OCI-LY3 (cell line): ENCODE measurements around the gene CHRNB4.
"Not testable (repeated sequence)": the region's sequence is repeated elsewhere in the genome, so short reads cannot be mapped to it uniquely, and the experiment has no call there.

ENCODE experiments used
- H2AFZ ChIP-seq: fragments of 200-600, 300-600 bp; shearing (Covaris generic); 2 replicates; pipeline ENCODE4 v1.6.0; 2014; ENCODE audit warnings: antibody characterized with exemption, low read depth, low read length
- H3K27ac ChIP-seq: fragments of 200-600, 300-600 bp; sonication (generic); 2 replicates; pipeline ENCODE4 v1.5.1; 2014; ENCODE audit warnings: mild to moderate bottlenecking, low read length, moderate library complexity, mixed read lengths
- H3K27me3 ChIP-seq: fragments of 200-600, 300-600 bp; sonication (generic); 2 replicates; pipeline ENCODE4 v1.6.1; 2014; ENCODE audit warnings: low read depth, low read length, mixed read lengths
- H3K36me3 ChIP-seq: fragments of 200-600, 300-600 bp; sonication (generic); replicated peaks from 2 replicates; pipeline ENCODE3; 2014; ENCODE audit warnings: low read depth, low read length, mixed read lengths
- H3K4me1 ChIP-seq: fragments of 300-600, 200-600 bp; sonication (generic); 2 replicates; pipeline ENCODE4 v1.6.1; 2014; ENCODE audit warnings: low read length, mixed read lengths
- H3K4me2 ChIP-seq: fragments of 200-600, 300-600 bp; sonication (generic); 2 replicates; pipeline ENCODE4 v1.6.1; 2014; ENCODE audit warnings: low read length, mixed read lengths
- H3K4me3 ChIP-seq: fragments of 300-600, 200-600 bp; sonication (generic); 2 replicates; pipeline ENCODE4 v1.5.1; 2014; ENCODE audit warnings: antibody characterized with exemption, mild to moderate bottlenecking, low read length, moderate library complexity
- H3K79me2 ChIP-seq: fragments of 300-600, 200-600 bp; shearing (Covaris generic); 2 replicates; pipeline ENCODE4 v1.6.1; 2014; ENCODE audit warnings: mild to moderate bottlenecking, low read length, mixed read lengths
- H3K9ac ChIP-seq: fragments of 300-600, 200-600 bp; shearing (Covaris generic); 2 replicates; pipeline ENCODE4 v1.6.0; 2014; ENCODE audit warnings: mild to moderate bottlenecking, low read length, moderate library complexity
- H3K9me3 ChIP-seq: fragments of 200-600, 300-600 bp; shearing (Covaris generic); 2 replicates; pipeline ENCODE4 v1.6.1; 2014; ENCODE audit warnings: low read length, mixed read lengths; ENCODE audit not compliant: insufficient read depth
- H4K20me1 ChIP-seq: fragments of 200-600, 300-600 bp; sonication (generic); 2 replicates; pipeline ENCODE4 v1.6.1; 2016; ENCODE audit warnings: low read length, mixed read lengths; ENCODE audit not compliant: insufficient read depth
- EZH2phosphoT487 ChIP-seq: fragments of 200-600 bp; shearing (Covaris generic); IDR thresholded peaks from 2 replicates; pipeline ENCODE4 v1.6.1; 2018; ENCODE audit warnings: antibody characterized with exemption, mixed run types, low read depth
- TF ChIP-seq, protein P1 (sequence below): fragments of 200-600, 300-600 bp; sonication (generic); IDR thresholded peaks from 2 replicates; pipeline ENCODE4 v1.5.1; 2014; ENCODE audit warnings: antibody characterized with exemption, low read length, low read depth

Gene CHRNB4

DNA sequence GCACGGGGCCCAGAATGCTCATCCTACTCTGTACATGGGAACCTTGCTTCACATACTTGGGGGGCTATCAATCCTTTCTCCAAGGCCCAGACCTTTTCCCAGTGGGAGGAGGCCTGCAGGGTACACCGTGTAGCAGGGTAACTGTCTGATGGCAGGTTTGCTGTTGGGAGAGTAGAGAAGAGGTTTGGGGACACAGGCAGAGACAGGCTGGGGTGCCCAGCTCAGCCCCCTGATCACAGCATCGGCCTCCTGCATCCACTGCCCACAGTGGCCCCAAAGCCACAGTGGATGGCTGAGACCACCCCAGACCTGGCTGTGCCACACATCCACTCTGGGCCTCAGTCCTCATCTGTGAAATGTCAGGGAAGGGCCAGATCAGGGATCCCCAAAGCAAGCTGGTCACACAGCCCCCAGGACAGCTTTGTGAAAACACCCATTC lies 25.8 kb downstream of the CHRNB4 start:
- Histone ChIP-seq H3K9ac (no peak overlapping the region), H3K27me3 (no peaks in the 10 kb centered on the region), H3K36me3 (no peaks in the 10 kb centered on the region), H3K79me2 (no peaks in the 10 kb centered on the region), H3K4me2 (no peak overlapping the region), H2AFZ (no peak overlapping the region), H3K9me3 (no peaks in the 10 kb centered on the region), H3K27ac (no peak overlapping the region), H3K4me1 (no peaks in the 10 kb centered on the region), H3K4me3 (no peak overlapping the region), H4K20me1 (no peaks in the 10 kb centered on the region)
- TF ChIP-seq EZH2phosphoT487 = no peak
- TF ChIP-seq, protein P1, sequence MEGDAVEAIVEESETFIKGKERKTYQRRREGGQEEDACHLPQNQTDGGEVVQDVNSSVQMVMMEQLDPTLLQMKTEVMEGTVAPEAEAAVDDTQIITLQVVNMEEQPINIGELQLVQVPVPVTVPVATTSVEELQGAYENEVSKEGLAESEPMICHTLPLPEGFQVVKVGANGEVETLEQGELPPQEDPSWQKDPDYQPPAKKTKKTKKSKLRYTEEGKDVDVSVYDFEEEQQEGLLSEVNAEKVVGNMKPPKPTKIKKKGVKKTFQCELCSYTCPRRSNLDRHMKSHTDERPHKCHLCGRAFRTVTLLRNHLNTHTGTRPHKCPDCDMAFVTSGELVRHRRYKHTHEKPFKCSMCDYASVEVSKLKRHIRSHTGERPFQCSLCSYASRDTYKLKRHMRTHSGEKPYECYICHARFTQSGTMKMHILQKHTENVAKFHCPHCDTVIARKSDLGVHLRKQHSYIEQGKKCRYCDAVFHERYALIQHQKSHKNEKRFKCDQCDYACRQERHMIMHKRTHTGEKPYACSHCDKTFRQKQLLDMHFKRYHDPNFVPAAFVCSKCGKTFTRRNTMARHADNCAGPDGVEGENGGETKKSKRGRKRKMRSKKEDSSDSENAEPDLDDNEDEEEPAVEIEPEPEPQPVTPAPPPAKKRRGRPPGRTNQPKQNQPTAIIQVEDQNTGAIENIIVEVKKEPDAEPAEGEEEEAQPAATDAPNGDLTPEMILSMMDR = no peak

DNA sequence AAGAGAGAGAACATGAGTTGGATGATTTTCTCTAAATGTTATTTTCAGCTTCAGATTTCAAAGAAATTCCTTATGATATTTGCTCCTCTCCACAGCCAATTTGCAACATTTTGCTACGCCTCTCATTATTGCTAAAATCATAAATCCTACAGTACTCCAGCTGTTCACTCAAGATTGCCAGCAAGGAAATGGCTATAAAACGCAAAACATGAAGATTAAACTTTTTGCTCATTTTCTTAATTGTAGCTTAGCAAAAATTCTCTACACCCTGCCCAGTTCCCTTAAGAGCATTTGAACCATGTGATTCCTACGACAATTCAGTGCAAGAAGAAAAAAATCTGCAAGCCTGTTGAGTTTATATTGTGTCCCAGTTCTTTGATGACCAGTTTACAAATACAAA lies 27.0 kb downstream of the CHRNB4 start:
- H3K4me1 ChIP-seq = no peaks in the 10 kb centered on the region
- no peaks in the 10 kb centered on the region for H3K27me3 ChIP-seq
- no peaks in the 10 kb centered on the region for H3K9me3 ChIP-seq
- H3K4me3 ChIP-seq = no peak overlapping the region
- H3K9ac ChIP-seq = no peak overlapping the region
- H3K36me3 ChIP-seq = no peaks in the 10 kb centered on the region
- no peak overlapping the region for H2AFZ ChIP-seq
- H4K20me1 ChIP-seq = no peaks in the 10 kb centered on the region
- no peaks in the 10 kb centered on the region for H3K79me2 ChIP-seq
- TF ChIP-seq, protein P1 = no peak
- no peak for TF ChIP-seq EZH2phosphoT487
- no peak overlapping the region for H3K4me2 ChIP-seq
- H3K27ac ChIP-seq = no peak overlapping the region

DNA sequence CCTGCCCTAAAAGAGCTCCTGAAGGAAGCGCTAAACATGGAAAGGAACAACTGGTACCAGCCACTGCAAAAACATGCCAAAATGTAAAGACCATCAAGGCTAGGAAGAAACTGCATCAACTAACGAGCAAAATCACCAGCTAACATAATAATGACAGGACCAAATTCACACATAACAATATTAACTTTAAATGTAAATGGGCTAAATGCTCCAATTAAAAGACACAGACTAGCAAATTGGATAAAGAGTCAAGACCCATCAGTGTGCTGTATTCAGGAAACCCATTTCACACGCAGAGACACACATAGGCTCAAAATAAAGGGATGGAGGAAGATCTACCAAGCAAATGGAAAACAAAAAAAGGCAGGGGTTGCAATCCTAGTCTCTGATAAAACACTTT lies 31.5 kb downstream of the CHRNB4 start:
- H3K9ac ChIP-seq, H3K27ac ChIP-seq, H3K4me1 ChIP-seq, H3K27me3 ChIP-seq, H2AFZ ChIP-seq, H3K36me3 ChIP-seq, H3K9me3 ChIP-seq, H4K20me1 ChIP-seq, H3K4me2 ChIP-seq, H3K79me2 ChIP-seq, H3K4me3 ChIP-seq: not testable (repeated sequence)

DNA sequence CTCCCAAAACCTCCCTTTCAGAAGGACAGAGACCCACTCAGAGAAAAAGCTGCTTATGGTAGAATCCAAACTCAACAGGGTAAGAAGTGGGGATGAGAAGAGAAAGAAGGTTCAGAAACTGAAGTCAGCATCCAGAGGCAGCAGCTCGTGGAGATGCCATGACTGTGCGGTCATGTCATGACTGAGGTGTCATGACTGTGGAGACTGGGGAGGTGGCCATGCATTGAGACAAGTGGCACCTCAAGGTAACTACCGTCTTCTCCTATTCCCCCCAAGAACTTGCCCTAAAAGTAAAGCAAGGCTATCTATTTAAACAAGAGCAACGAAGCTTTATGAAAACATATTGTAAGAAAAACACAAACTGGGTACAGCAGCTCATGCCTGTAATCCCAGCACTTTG lies 35.3 kb downstream of the CHRNB4 start:
- H3K4me2 ChIP-seq = no peak overlapping the region
- no peaks in the 10 kb centered on the region for H3K4me1 ChIP-seq
- H3K9ac ChIP-seq = no peak overlapping the region
- no peaks in the 10 kb centered on the region for H3K27me3 ChIP-seq
- no peaks in the 10 kb centered on the region for H3K79me2 ChIP-seq
- no peaks in the 10 kb centered on the region for H4K20me1 ChIP-seq
- H3K4me3 ChIP-seq = no peak overlapping the region
- no peak overlapping the region for H2AFZ ChIP-seq
- no peak overlapping the region for H3K27ac ChIP-seq
- no peak for TF ChIP-seq EZH2phosphoT487
- TF ChIP-seq, protein P1 = no peak
- H3K36me3 ChIP-seq = peaks cover 6% of the 10 kb centered on the region
- no peaks in the 10 kb centered on the region for H3K9me3 ChIP-seq

DNA sequence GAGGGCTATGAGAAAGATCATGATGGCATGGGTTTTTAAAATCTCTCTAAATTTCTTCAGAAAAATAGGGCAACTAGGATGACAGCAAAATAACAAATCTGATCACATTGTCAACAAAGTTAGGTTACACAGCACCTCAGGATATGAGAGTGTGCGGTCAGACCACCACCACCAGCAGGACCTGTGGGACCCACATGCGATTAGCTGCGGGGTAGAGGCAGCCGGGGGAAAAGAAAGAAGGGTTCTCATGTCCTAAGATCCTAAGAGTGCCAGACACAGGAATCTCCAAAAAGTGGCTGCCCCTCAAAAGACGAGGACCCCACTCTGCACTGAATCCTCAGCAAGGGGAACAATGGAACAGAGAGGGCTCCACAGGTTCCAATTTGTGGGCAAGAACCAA lies 35.8 kb downstream of the CHRNB4 start:
- Histone ChIP-seq H3K9ac (no peak overlapping the region), H3K4me1 (no peaks in the 10 kb centered on the region), H3K79me2 (no peaks in the 10 kb centered on the region), H3K36me3 (peaks cover 6% of the 10 kb centered on the region), H3K9me3 (no peaks in the 10 kb centered on the region), H3K27me3 (no peaks in the 10 kb centered on the region), H2AFZ (no peak overlapping the region), H3K4me2 (no peak overlapping the region), H3K27ac (no peak overlapping the region), H3K4me3 (no peak overlapping the region), H4K20me1 (no peaks in the 10 kb centered on the region)
- TF ChIP-seq, protein P1 = no peak
- TF ChIP-seq EZH2phosphoT487 = no peak
